Breast epithelium (tissue), 4 donors: ENCODE data around the gene RANBP6. TPM values are rescaled to one million over a fixed set of nuclear protein-coding genes. Genes with fewer than 3 reads are reported as not detected.
"Not testable (repeated sequence)": the region's sequence is repeated elsewhere in the genome, so short reads cannot be mapped to it uniquely, and the experiment has no call there.

Experiments used
- DNase-seq, 2 donors: peaks; one replicate each; pipeline ENCODE4 v3.0.0-alpha.2; 2019; ENCODE audit warnings: low spot score in 2 of 2
- H3K27ac ChIP-seq, 2 donors: fragments of 200-600 bp; sonication (generic) in 1 of 2; one replicate each; pipeline ENCODE4 v1.5.1; 2016 to 2019; ENCODE audit warnings: mild to moderate bottlenecking in 1 of 2
- H3K27me3 ChIP-seq, 2 donors: fragments of 200-600 bp; sonication (generic) in 1 of 2; one replicate each; pipeline versions ENCODE4 v1.5.1 to v1.6.0; 2017 to 2019; ENCODE audit warnings: control low read depth in 1 of 2, mild to moderate bottlenecking in 1 of 2
- H3K36me3 ChIP-seq: fragments of 200-600 bp; one replicate; pipeline ENCODE4 v1.5.1; 2019
- H3K4me1 ChIP-seq, 2 donors: fragments of 200-600 bp; sonication (generic); one replicate each; pipeline ENCODE4 v1.5.1; 2016 to 2019; ENCODE audit warnings: control low read depth in 1 of 2
- H3K4me3 ChIP-seq, 3 donors: fragments of 200-600 bp; sonication (generic); 1 replicate in 2 of 3; 2 replicates in 1 of 3; pipeline ENCODE4 v1.5.1; 2016 to 2019; ENCODE audit warnings: mild to moderate bottlenecking in 3 of 3, moderate library complexity in 2 of 3
- H3K9me3 ChIP-seq, 2 donors: fragments of 200-600 bp; sonication (generic) in 1 of 2; one replicate each; pipeline ENCODE4 v1.5.1; 2016 to 2019; ENCODE audit warnings: control low read depth in 1 of 2
- CTCF ChIP-seq, 3 donors: fragments of 450-650 bp; IDR thresholded peaks; one replicate each; pipeline ENCODE4 v1.5.1; 2016 to 2017; ENCODE audit warnings: antibody characterized with exemption in 3 of 3, mild to moderate bottlenecking in 3 of 3, moderate library complexity in 3 of 3
- POLR2A ChIP-seq: fragments of 450-650 bp; IDR thresholded peaks from one replicate; pipeline ENCODE4 v1.6.1; 2016; ENCODE audit warnings: antibody characterized with exemption, mild to moderate bottlenecking, moderate library complexity
- POLR2AphosphoS5 ChIP-seq, 3 donors: sonication (generic); formaldehyde crosslinking; IDR thresholded peaks; one replicate each; pipeline ENCODE4 v1.6.1; 2017; ENCODE audit warnings: antibody characterized with exemption in 3 of 3
- intact Hi-C: fragments of 100-400 bp; cut with DNase I; formaldehyde crosslinking; loops from one replicate; pipeline ENCODE4 v1.15.1; 2023; ENCODE audit warnings: low total_unique reads
- total RNA-seq, 3 donors: library from RNA; depleted of rRNA; stranded (reverse); fragments of >200 nt; gene quantifications; one replicate each; pipeline ENCODE4 v1.1.0, GENCODE V29; 2016

The RANBP6 gene
- total RNA-seq, result 10 to 100 TPM; 16.1 to 24.9 (median 19.2) TPM

- intact Hi-C loops, result no loop called here
- DNase-seq, result peak; percentile 88 to 93
- Histone ChIP-seq H3K27ac (peak within 1 kb of the TSS; percentile 90 to 92), H3K9me3 (no peaks in the 10 kb centered on the region), H3K4me3 (peak within 1 kb of the TSS; percentile 59 to 83 (median 81)), H3K4me1 (peaks cover 0 to 10% of the 10 kb centered on the region in 2 donors), H3K27me3 (no peaks in the 10 kb centered on the region), H3K36me3 (no peaks in the 10 kb centered on the region)
- TF ChIP-seq POLR2AphosphoS5 (IDR thresholded peaks at IDR 0.05), result peak; percentile 74 to 87 (median 82)
- TF ChIP-seq POLR2A, result no peak
- no peak for TF ChIP-seq CTCF (IDR thresholded peaks at IDR 0.05)
These were observed at the start of gene RANBP6 for GRCh38 chr9:6015278-6016157. RANBP6 (minus strand) TSS chr9:6015624; CDS start chr9:6015607, 17 bp downstream.

GRCh38 chr9:6063146-6063545 is 47.7 kb upstream of the RANBP6 start:
- H3K4me3 ChIP-seq, H3K36me3 ChIP-seq, H3K4me1 ChIP-seq, DNase-seq, H3K27ac ChIP-seq, H3K27me3 ChIP-seq, intact Hi-C loops, H3K9me3 ChIP-seq: not testable (repeated sequence)

- H3K27ac ChIP-seq, result no peak overlapping the region
- no peaks in the 10 kb centered on the region for H3K27me3 ChIP-seq
- H3K4me3 ChIP-seq, result no peak overlapping the region
- DNase-seq, result no peak
- H3K4me1 ChIP-seq, result no peaks in the 10 kb centered on the region
- no peaks in the 10 kb centered on the region for H3K9me3 ChIP-seq
- intact Hi-C loops, result no loop called here
- H3K36me3 ChIP-seq, result no peaks in the 10 kb centered on the region
- TF ChIP-seq POLR2A, result no peak
- no peak for TF ChIP-seq POLR2AphosphoS5 (IDR thresholded peaks at IDR 0.05)
- TF ChIP-seq CTCF (IDR thresholded peaks at IDR 0.05), result no peak
These were observed 40.2 kb upstream of the RANBP6 start for GRCh38 chr9:6055666-6056065.

GRCh38 chr9:6055216-6055615 is 39.8 kb upstream of the RANBP6 start:
- no peaks in the 10 kb centered on the region for H3K36me3 ChIP-seq
- no peaks in the 10 kb centered on the region for H3K27me3 ChIP-seq
- H3K27ac ChIP-seq, result no peak overlapping the region
- H3K4me3 ChIP-seq, result no peak overlapping the region
- peak in 1 of 2 donors; percentile 47 for DNase-seq
- no peaks in the 10 kb centered on the region for H3K4me1 ChIP-seq
- intact Hi-C loops, result no loop called here
- H3K9me3 ChIP-seq, result no peaks in the 10 kb centered on the region
- TF ChIP-seq POLR2A (no peak), CTCF (IDR thresholded peaks at IDR 0.05) (peak; percentile 61 to 74 (median 63)), POLR2AphosphoS5 (IDR thresholded peaks at IDR 0.05) (no peak)

- Histone ChIP-seq H3K27me3 (no peaks in the 10 kb centered on the region), H3K27ac (no peak overlapping the region), H3K4me1 (no peaks in the 10 kb centered on the region), H3K36me3 (no peaks in the 10 kb centered on the region), H3K4me3 (no peak overlapping the region), H3K9me3 (no peaks in the 10 kb centered on the region)
- TF ChIP-seq CTCF (IDR thresholded peaks at IDR 0.05) (peak in 2 of 3 donors; percentile 50 to 57), POLR2A (no peak), POLR2AphosphoS5 (IDR thresholded peaks at IDR 0.05) (no peak)
- intact Hi-C loops, result no loop called here
- no peak for DNase-seq
These were observed 39.1 kb upstream of the RANBP6 start for GRCh38 chr9:6054280-6055099.
